GM12892 (cell line): ENCODE measurements around the gene CAPN12.

Experiments used
- POLR2A ChIP-seq: IDR thresholded peaks from 2 replicates; pipeline ENCODE4 v1.6.1; 2011; ENCODE audit warnings: low read depth, low read length, control low read depth
- TAF1 ChIP-seq: IDR thresholded peaks from 2 replicates; pipeline ENCODE4 v1.6.1; 2011; ENCODE audit warnings: low read depth, mild to moderate bottlenecking, control low read depth, low read length, borderline replicate concordance

DNA sequence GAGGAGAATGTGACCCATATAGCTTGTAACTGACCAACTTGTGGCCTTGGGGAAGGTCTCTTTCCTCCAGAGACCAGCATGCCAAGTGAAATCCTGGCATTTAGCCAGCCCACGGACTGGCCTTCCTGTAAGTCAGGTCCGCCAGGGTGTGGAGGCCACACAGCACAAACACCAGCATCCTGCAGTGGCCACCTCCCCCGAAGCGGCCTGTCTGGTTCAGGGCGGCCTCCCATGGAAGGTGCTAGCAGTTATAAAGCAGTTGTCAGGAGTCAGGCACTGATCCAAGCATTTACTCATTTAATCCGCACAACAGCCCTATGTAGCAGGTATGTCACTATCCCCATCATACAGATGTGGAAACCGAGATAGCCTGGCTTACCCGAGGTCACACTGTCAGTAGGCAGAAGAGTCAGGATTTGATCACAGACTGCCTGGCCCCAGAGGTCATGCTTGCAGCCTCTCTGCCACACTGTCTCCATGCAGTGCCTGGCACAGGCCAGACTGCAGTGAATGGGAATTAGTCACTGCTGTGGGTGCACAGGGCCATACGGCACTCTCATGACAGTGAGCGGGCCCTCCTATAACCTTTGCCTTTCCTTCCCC, 36.7 kb downstream of the CAPN12 start:
- TF ChIP-seq POLR2A (no peak), TAF1 (no peak)
